Spinal cord (tissue), 10 donors: ENCODE data around the gene CD96. TPM values are rescaled to one million over a fixed set of nuclear protein-coding genes. Genes with fewer than 3 reads are reported as not detected.
"Not testable (repeated sequence)": the region's sequence is repeated elsewhere in the genome, so short reads cannot be mapped to it uniquely, and the experiment has no call there.

Experiments used
- DNase-seq, 6 donors: peaks; one replicate each; pipeline versions ENCODE4 v3.0.0 to v3.0.0-alpha.2; 2013 to 2015; ENCODE audit warnings: low spot score in 6 of 6, low read depth in 4 of 6
- H3K27ac ChIP-seq: one replicate; pipeline ENCODE4 v1.5.1; 2013; ENCODE audit warnings: low read depth, low read length, control low read depth
- H3K27me3 ChIP-seq: one replicate; pipeline ENCODE4 v1.6.1; 2013; ENCODE audit warnings: low read length; ENCODE audit not compliant: control insufficient read depth, insufficient read depth
- H3K36me3 ChIP-seq: one replicate; pipeline ENCODE4 v1.6.1; 2013; ENCODE audit warnings: low read length; ENCODE audit not compliant: control insufficient read depth, insufficient read depth
- H3K4me1 ChIP-seq: one replicate; pipeline ENCODE4 v1.6.1; 2013; ENCODE audit warnings: low read length; ENCODE audit not compliant: control insufficient read depth, insufficient read depth
- H3K4me3 ChIP-seq: one replicate; pipeline ENCODE4 v1.5.1; 2013; ENCODE audit warnings: low read depth, low read length, control low read depth
- H3K9me3 ChIP-seq: one replicate; pipeline ENCODE4 v1.6.1; 2013; ENCODE audit warnings: low read length; ENCODE audit not compliant: control insufficient read depth, insufficient read depth
- WGBS: methylation state at CpG from one replicate; pipeline ENCODE4 v1.1.5; 2013; ENCODE audit warnings: missing lambda C conversion rate; ENCODE audit not compliant: insufficient coverage; 5-methylcytosine and 5-hydroxymethylcytosine counted together
- polyA plus RNA-seq, 2 donors: library from polyadenylated mRNA; unstranded; fragments of 120-200 nt; gene quantifications; one replicate each; pipeline ENCODE4 v1.2.1, GENCODE V29; 2013; ENCODE audit not compliant: insufficient read length in 2 of 2
- total RNA-seq, 2 donors: library from RNA; depleted of rRNA in 1 of 2; stranded (reverse); fragments of 120-200 nt in 1 of 2; fragments of >200 nt in 1 of 2; gene quantifications; one replicate each; pipeline versions ENCODE4 v1.2.3 to v1.2.4, GENCODE V29; 2013 to 2014
- donor health status: healthy.

CD96 gene
- total and polyA plus RNA-seq, 4 donors, result 0.28 to 0.59 (median 0.32) TPM

DNA sequence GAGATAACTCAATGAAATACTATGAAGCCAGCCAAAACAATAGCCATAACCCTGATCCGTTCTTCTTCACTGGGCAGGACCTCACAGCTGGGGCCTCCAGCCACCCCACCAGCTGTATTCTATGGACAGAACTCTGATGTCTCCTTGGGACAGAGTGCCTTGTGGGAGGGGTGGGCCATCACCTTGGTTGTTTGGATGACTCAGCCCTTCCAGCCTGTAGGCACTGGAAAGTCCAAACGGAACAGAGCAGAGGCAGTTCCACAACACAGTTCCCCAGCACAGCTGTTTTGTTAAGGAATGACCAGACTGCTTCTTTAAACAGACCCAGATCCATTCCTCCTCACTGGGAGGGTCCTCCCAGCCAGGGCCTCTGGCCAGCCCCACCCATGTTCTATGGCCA is 85.1 kb downstream of the CD96 start:
- Histone ChIP-seq H3K36me3 (no peaks in the 10 kb centered on the region), H3K4me1 (no peaks in the 10 kb centered on the region), H3K27me3 (no peaks in the 10 kb centered on the region), H3K27ac (no peak overlapping the region), H3K4me3 (no peak overlapping the region), H3K9me3 (peaks cover 3% of the 10 kb centered on the region)
- WGBS, result 80% methylated on average over 1 of the region's 2 CpGs
- DNase-seq, result no peak

DNA sequence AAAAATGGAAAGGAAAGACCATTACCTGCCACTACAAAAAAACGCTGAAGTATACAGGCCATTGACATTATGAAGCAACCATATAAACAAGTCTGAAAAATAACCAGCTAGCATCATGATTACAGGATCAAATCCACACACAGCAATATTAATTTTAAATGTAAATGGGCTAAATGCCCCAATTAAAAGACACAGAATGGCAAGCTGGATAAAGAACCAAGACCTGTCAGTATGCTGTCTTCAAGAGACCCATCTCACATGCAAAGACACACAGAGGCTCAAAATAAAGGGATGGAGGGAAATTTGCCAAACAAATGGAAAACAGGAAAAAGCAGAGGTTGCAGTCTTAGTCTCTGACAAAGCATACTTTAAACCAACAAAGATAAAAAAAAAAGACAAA is 87.0 kb downstream of the CD96 start:
- not testable (repeated sequence) for H3K36me3 ChIP-seq, H3K4me3 ChIP-seq, H3K27me3 ChIP-seq, H3K9me3 ChIP-seq, H3K27ac ChIP-seq, DNase-seq, H3K4me1 ChIP-seq
- WGBS, result no CpG with 5 or more reads among the region's 1 CpG

DNA sequence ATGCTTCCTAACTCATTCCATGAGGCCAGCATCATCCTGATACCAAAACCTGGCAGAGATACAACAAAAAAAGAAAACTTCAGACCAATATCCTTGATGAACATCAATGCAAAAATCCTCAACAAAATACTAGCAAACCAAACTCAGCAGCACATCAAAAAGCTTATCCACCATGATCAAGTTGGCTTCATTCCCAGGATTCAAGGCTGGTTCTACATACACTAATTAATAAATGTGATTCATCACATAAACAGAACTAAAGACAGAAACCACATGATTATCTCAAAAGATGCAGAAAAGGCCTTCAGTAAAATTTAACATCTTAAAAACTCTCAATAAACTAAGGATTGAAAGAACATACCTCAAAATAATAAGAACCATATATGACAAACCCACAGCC is 88.6 kb downstream of the CD96 start:
- H3K27me3 ChIP-seq, H3K36me3 ChIP-seq, H3K27ac ChIP-seq, H3K4me1 ChIP-seq, H3K4me3 ChIP-seq, DNase-seq, H3K9me3 ChIP-seq: not testable (repeated sequence)

DNA sequence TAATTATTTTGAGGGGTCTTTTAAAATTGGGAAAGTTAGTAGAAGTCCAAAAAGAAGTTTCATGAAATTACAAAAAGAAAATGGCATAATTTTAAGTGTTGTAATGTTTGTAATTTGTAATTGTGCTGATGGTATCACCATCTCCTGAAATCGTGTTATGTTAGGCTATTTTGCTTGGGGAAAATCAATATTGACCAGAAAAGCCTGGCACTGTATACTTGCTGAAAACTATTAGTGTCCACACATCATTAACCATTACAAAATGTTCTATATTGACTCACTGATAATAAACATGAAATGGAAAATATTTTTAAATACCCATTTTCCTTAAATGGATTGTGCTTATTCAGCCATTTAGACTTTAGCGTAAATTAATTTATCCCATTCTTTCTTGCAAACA is 93.4 kb downstream of the CD96 start:
- Histone ChIP-seq H3K4me3 (no peak overlapping the region), H3K36me3 (no peaks in the 10 kb centered on the region), H3K4me1 (no peaks in the 10 kb centered on the region), H3K9me3 (no peaks in the 10 kb centered on the region), H3K27ac (no peak overlapping the region), H3K27me3 (no peaks in the 10 kb centered on the region)
- no CpG with 5 or more reads among the region's 2 CpGs for WGBS
- no peak for DNase-seq

DNA sequence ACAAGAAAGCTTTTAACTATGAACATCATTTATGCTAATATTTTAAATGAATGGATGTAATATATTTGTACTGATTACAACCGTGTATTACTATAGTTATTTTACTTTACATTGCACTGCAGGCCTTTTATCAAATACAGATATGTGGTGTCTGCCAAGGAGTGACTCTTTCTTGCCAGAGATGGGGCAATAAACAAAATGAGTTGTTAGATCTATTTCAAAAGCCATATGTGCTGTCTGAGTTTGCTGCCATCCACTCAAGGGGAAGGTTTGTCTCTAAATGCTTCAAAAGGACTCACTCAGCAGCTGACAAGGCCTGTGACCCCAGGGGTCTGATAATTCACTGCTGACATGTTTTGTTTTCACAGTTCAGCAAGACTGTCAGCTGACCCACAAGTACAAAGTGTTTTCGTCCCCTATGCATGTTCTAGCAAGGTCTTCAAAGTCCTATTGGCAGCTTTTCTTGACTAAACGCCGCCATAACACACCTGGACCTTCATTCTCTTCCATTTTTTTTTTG is 94.4 kb downstream of the CD96 start:
- Histone ChIP-seq H3K4me3 (no peak overlapping the region), H3K27me3 (no peaks in the 10 kb centered on the region), H3K9me3 (no peaks in the 10 kb centered on the region), H3K27ac (no peak overlapping the region), H3K4me1 (no peaks in the 10 kb centered on the region), H3K36me3 (no peaks in the 10 kb centered on the region)
- DNase-seq, result peak in 2 of 6 donors; percentile 38 to 52
- 35% methylated on average over 3 of the region's 4 CpGs for WGBS

DNA sequence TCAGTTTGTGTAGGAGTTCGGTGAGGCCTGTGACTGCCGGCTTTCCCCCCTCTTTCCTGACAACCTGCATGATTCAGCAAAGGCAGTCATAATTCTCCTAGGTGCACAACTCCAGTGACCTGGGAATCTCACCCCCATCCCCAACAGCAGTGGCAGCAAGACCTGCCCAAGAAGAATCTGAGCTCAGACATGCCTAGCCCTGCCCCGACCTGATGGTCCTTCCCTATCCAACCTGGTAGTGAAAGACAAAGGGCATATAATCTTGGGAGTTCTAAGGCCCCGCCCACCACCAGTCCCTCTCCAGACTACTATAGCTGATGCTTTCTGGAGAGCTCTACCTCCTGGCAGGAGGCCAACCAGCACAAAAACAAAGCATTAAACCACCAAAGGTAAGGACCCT is 97.3 kb downstream of the CD96 start:
- WGBS, result 92% methylated on average over 2 of the region's 4 CpGs
- no peak overlapping the region for H3K27ac ChIP-seq
- no peak overlapping the region for H3K4me3 ChIP-seq
- no peaks in the 10 kb centered on the region for H3K4me1 ChIP-seq
- no peaks in the 10 kb centered on the region for H3K9me3 ChIP-seq
- no peaks in the 10 kb centered on the region for H3K27me3 ChIP-seq
- no peaks in the 10 kb centered on the region for H3K36me3 ChIP-seq
- DNase-seq, result no peak

DNA sequence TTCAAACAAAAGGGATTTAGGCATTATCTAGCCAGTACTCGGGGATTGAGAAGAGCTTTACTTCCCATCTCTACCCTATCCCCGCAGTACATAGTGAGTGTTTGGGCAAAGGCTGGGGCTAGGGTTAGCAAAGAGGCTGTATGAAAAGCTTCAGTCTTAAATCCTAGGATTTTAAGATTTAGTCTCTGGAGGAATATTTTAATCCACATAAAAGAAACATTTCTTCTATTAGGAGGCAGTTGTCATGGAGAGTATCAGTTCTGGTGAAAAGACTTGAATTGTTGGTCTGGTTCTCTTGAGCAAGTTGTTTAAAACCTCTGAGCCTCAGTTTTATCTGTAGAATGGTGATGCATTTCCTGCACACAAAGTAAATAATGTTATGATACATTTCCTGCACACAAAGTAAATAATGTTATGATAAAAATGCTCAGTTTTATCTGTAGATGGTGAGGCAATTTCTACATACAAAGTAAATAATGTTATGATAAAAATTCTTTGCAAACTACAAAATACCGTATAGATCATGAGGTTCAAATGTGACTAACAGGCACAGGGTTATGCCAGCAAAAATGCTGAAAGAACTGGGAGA is 107.1 kb downstream of the CD96 start:
- Histone ChIP-seq H3K27me3 (no peaks in the 10 kb centered on the region), H3K27ac (no peak overlapping the region), H3K4me1 (no peaks in the 10 kb centered on the region), H3K4me3 (no peak overlapping the region), H3K9me3 (no peaks in the 10 kb centered on the region), H3K36me3 (no peaks in the 10 kb centered on the region)
- no CpG with 5 or more reads among the region's 3 CpGs for WGBS
- no peak for DNase-seq

DNA sequence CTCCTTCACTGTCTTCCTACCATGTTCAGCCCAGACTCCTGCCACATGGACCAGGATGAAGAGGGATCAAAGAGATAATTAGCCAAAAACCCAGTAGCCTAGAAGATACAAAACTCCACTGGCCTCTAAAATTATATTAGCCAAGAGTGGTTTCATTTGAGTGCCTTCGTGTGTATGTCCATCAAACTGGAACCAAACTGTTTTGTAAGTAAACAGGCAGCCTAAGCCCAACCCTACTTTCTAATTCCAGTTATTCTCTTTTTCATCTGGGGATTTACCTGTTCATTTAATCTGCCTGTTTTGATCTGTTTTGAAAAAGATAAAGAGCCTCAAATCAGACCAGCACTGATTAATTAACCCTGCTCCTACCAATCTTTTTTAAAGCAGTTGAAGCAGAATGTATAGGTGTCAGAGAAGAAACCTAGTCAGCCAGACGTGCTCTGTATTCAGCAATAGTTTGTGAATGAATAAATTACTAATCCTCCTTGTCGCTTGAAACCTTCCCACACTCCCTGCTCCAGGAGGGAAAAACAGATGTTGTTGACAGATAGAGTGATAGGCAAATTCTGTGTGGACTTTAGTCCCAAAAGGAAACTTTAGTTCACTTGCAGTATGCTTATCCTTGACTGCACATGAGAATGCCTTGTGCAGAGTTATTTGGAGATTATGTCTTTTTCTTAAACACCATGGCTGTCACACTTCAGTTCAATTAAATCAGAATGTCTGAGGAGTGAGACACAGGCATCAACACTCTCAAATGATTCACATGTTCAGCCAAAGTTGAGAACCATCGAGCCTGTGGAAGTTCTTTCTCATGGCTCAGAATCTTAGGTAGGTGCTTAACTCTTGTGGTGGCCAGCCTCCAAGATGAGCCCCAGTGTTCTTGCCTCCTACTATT is 108.6 kb downstream of the CD96 start:
- Histone ChIP-seq H3K27me3 (no peaks in the 10 kb centered on the region), H3K4me1 (no peaks in the 10 kb centered on the region), H3K27ac (no peak overlapping the region), H3K9me3 (no peaks in the 10 kb centered on the region), H3K4me3 (no peak overlapping the region), H3K36me3 (no peaks in the 10 kb centered on the region)
- DNase-seq, result no peak
- WGBS, result no CpG with 5 or more reads among the region's 4 CpGs

DNA sequence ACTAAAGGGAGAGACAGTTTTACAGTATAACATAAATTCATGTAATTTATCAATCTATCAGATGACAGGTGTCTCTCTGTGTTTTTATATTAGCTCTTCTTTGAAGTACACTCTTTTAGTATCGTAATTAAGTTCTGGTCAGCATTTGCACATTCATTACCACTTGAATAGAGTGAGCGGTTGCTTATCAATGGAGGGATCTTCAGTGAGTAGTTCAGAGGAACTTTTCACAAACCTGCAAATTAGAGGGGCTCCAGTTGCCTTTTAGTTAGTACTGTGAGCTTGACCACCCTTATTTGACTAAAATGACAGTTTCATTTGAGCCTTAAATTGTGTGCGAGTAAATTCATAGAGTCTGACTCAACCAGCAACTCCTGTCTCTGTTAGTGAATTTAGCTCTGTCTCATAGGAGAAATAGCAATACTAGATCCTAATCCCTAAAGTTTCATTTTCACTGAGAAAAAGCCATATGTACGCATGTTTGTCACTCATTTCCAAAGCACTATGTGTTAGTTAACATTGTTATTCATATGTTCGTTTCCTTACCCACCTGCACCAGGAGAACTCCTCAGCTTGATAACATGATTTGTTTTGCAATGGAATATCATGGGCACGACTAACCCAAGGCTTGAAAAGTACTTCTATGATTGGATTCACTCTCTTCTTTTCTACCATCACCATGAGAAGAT is 110.6 kb downstream of the CD96 start:
- no peak overlapping the region for H3K27ac ChIP-seq
- DNase-seq, result no peak
- 54% methylated on average over 2 of the region's 6 CpGs for WGBS
- no peaks in the 10 kb centered on the region for H3K4me1 ChIP-seq
- H3K27me3 ChIP-seq, result no peaks in the 10 kb centered on the region
- H3K36me3 ChIP-seq, result no peaks in the 10 kb centered on the region
- no peak overlapping the region for H3K4me3 ChIP-seq
- H3K9me3 ChIP-seq, result no peaks in the 10 kb centered on the region
